ENCODE measurements around the gene BIRC2. TPM values are rescaled to one million over a fixed set of nuclear protein-coding genes. Genes with fewer than 3 reads are reported as not detected.

BIRC2 gene
- total and polyA plus RNA-seq, 10 of the 15 experiments (the other 5 are each of a cell fraction or from before 2014, with no cell fraction given), result 13.8 to 75.8 (median 26.5) TPM

DNA sequence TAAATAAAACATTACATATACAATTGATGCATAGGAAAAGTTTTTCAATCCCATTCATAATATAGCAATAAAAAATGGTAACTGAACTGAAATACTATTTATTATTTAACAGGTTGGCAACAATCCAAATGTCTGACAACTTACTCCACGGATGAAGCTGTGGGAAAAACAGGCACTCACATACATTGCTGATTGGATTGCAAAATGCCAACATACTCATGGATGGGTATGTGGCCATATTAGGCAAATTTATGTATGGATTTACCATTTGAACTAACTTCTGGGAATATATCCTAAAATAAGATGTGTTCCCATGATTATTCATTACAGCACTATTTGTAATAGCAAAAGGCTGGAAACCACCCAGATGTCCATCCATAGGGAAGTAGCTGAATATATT is 3.2 kb upstream of the BIRC2 start:
- DNase-seq (ENCODE audit: low read depth, low spot score) (no peak), ATAC-seq (no peak), FAIRE-seq (no peak)
- Histone ChIP-seq H3K4me1 (ENCODE audit: control insufficient read depth, insufficient read depth, low read length) (no peaks in the 10 kb centered on the region), H3K36me3 (ENCODE audit: control insufficient read depth in 2 of 2, insufficient read depth in 2 of 2, low read length in 1 of 2) (0 out of 4 replicates have a peak, but pooled peaks cover 0 to under 1% of the 10 kb centered on the region in 2 experiments), H3K4me2 (ENCODE audit: control insufficient read depth, insufficient read depth) (no peak overlapping the region), H2AFZ (ENCODE audit: control insufficient read depth, low read depth, low read length) (no peak overlapping the region), H3K9ac (ENCODE audit: control insufficient read depth, insufficient read depth, low read length) (no peak overlapping the region), H3K79me2 (ENCODE audit: control insufficient read depth, insufficient read depth, low read length) (peaks cover 20% of the 10 kb centered on the region), H3K4me3 (no peak overlapping the region), H3K9me3 (replicated peaks; ENCODE audit: control insufficient read depth, insufficient read depth, low read length) (no peaks in the 10 kb centered on the region; the same call in 2 of the 3 replicates), H3K27ac (ENCODE audit: control insufficient read depth, insufficient read depth) (no peak overlapping the region), H3K27me3 (replicated peaks in 1 of 2; ENCODE audit: control insufficient read depth in 2 of 2, insufficient read depth in 2 of 2, low read length in 1 of 2) (no peaks in the 10 kb centered on the region), H4K20me1 (ENCODE audit: control insufficient read depth, insufficient read depth) (no peaks in the 10 kb centered on the region)
- SMC1A ChIA-PET (ENCODE audit: uncharacterized antibody, unreplicated experiment), result interaction anchor here (0.6 to 5.4 kb wide), 22 partner anchors 10 to 322 kb away, joined by 3 to 242 read pairs (median 6); no protein-coding TSS in a partner anchor
- CTCF ChIA-PET, result interaction anchor here (0.6 to 8.3 kb wide), 22 partner anchors 9 to 324 kb away, joined by 3 to 361 read pairs (median 5); no protein-coding TSS in a partner anchor
- TF ChIP-seq SRF (IDR thresholded peaks at IDR 0.05; ENCODE audit: low read depth in 2 of 2, low read length in 2 of 2) (no peak), EZH2 (IDR thresholded peaks at IDR 0.05; ENCODE audit: borderline replicate concordance, control insufficient read depth, low read depth, low read length) (no peak), KDM1A (IDR thresholded peaks at IDR 0.05; ENCODE audit: borderline replicate concordance) (no peak), STAT1 (conservative IDR thresholded peaks at IDR 0.05) (no peak), SREBF2 (IDR thresholded peaks at IDR 0.05; ENCODE audit: low read length) (no peak), POU2F2 (IDR thresholded peaks at IDR 0.05; ENCODE audit: borderline replicate concordance, low read depth, low read length) (no peak), HDAC2 (IDR thresholded peaks at IDR 0.05) (no peak), MEF2A (IDR thresholded peaks at IDR 0.05; ENCODE audit: insufficient read depth, low read depth, low read length) (no peak), CBFB (IDR thresholded peaks at IDR 0.05; ENCODE audit: low read depth) (no peak), ZNF384 (IDR thresholded peaks at IDR 0.05; ENCODE audit: borderline replicate concordance, low read depth, low read length) (no peak), FOXK2 (IDR thresholded peaks at IDR 0.05) (no peak), TBL1XR1 (IDR thresholded peaks at IDR 0.05; ENCODE audit: low read depth, low read length) (no peak)
- no TSS peak for BruUV-seq (replicated peaks)
- intact Hi-C loops (cut with micrococcal nuclease; ENCODE audit: unreplicated experiment) (loop anchor here (2.0 kb wide), 1 partner anchor 47 kb away; no protein-coding TSS in a partner anchor), in situ Hi-C loops (cut with MboI) (loop anchor here (5.0 kb wide), 2 partner anchors 57 to 268 kb away; no protein-coding TSS in a partner anchor)
- 97% methylated on average over 1 of the region's 1 CpG for WGBS (ENCODE audit: insufficient coverage, insufficient replicate concordance, low lambda C conversion rate, missing lambda C conversion rate)
- POLR2A ChIA-PET, result interaction anchor here (1.0 to 1.3 kb wide), 3 partner anchors 10 to 267 kb away, joined by 3 to 4 read pairs (median 3); partner anchors contain the start of gene BIRC3
- RAD21 ChIA-PET (ENCODE audit: unreplicated experiment), result interaction anchor here (1.0 to 10.4 kb wide), 8 partner anchors 47 to 322 kb away, joined by 3 to 308 read pairs (median 20); no protein-coding TSS in a partner anchor

Measured in GM12878 (cell line).